HepG2 (cell line): Measurements from ENCODE around the gene LRBA. TPM values are rescaled to one million over a fixed set of nuclear protein-coding genes. Genes with fewer than 3 reads are reported as not detected.
"Not testable (repeated sequence)": the region's sequence is repeated elsewhere in the genome, so short reads cannot be mapped to it uniquely, and the experiment has no call there.

Experiments
- ATAC-seq: fragments of 200-7000 bp; cut with Tn5 transposase; 3 replicates; pipeline ENCODE4 v1.9.1; 2020; ENCODE audit warnings: mild to moderate bottlenecking, moderate library complexity
- BruUV-seq: library from RNA; stranded (reverse); fragments of 400-500 nt; replicated peaks from 2 replicates; lab custom pipeline; 2021; lab: Mats Ljungman, UMichigan
- CTCF ChIA-PET: fragments of 300-600 bp; formaldehyde crosslinking; extraction: SDS; loops from one replicate; lab custom pipeline; 2021; ENCODE audit warnings: low total read pairs, inconsistent platforms, low intra/inter-chr PET ratio; lab: Yijun Ruan, JAX
- POLR2A ChIA-PET: fragments of 350-600 bp; sonication (Branson Sonifier 250); formaldehyde crosslinking; loops from one replicate; lab custom pipeline; 2020; ENCODE audit warnings: antibody characterized with exemption, inconsistent platforms; lab: Yijun Ruan, JAX
- DNase-seq: peaks from one replicate; pipeline ENCODE4 v3.0.0-alpha.2; 2015; ENCODE audit warnings: low spot score
- FAIRE-seq: peaks from 3 replicates; lab custom pipeline; 2011; peaks lifted over from hg19 to GRCh38; lab: Jason Lieb, UNC
- H2AFZ ChIP-seq: one replicate; pipeline ENCODE4 v1.6.1; 2011; ENCODE audit warnings: low read length, inconsistent platforms
- H3K27ac ChIP-seq: fragments of 300-600 bp; 3 replicates; pipeline ENCODE4 v1.8.0; 2011; ENCODE audit warnings: mixed run types, mild to moderate bottlenecking, mixed read lengths, low read length, inconsistent platforms; ENCODE audit not compliant: insufficient read depth; ENCODE audit errors: extremely low read length
- H3K27me3 ChIP-seq, 2 experiments: fragments of 200-600 bp in 1 of 2; 2 replicates in 1 of 2; 3 replicates in 1 of 2; pipeline versions ENCODE4 v1.6.0 to v1.8.0; 2011; ENCODE audit warnings: low read length in 2 of 2, mild to moderate bottlenecking in 2 of 2, moderate library complexity in 2 of 2, inconsistent platforms in 1 of 2; ENCODE audit not compliant: insufficient read depth in 2 of 2, control insufficient read depth in 1 of 2
- H3K36me3 ChIP-seq, 2 experiments: fragments of 200-600 bp in 1 of 2; replicated peaks in 1 of 2; 2 replicates in 1 of 2; 3 replicates in 1 of 2; pipeline versions ENCODE4 v1.5.1 to v1.8.0; 2011; ENCODE audit warnings: low read length in 2 of 2, inconsistent platforms in 1 of 2; ENCODE audit not compliant: insufficient read depth in 2 of 2, control insufficient read depth in 1 of 2
- H3K4me1 ChIP-seq: 2 replicates; pipeline ENCODE4 v1.5.1; 2012; ENCODE audit warnings: low read length, inconsistent platforms; ENCODE audit not compliant: insufficient read depth
- H3K4me2 ChIP-seq: 2 replicates; pipeline ENCODE4 v1.6.0; 2011; ENCODE audit warnings: low read depth, low read length, inconsistent platforms
- H3K4me3 ChIP-seq, 3 experiments: fragments of 200-600 bp in 1 of 3; sonication (generic), shearing (Covaris generic) in 1 of 3; replicated peaks in 1 of 3; 2 replicates each; pipeline ENCODE4 v1.5.1; 2011 to 2016; ENCODE audit warnings: low read length in 3 of 3, inconsistent platforms in 2 of 3, low read depth in 2 of 3, mild to moderate bottlenecking in 2 of 3, control low read depth in 1 of 3, mixed read lengths in 1 of 3; ENCODE audit not compliant: insufficient read depth in 1 of 3
- H3K79me2 ChIP-seq: one replicate; pipeline ENCODE4 v1.6.1; 2011; ENCODE audit warnings: low read length, inconsistent platforms; ENCODE audit not compliant: insufficient read depth
- H3K9ac ChIP-seq: 2 replicates; pipeline ENCODE4 v1.6.0; 2011; ENCODE audit warnings: mild to moderate bottlenecking, low read depth, low read length, inconsistent platforms; ENCODE audit not compliant: insufficient read depth
- H3K9me3 ChIP-seq: 2 replicates; pipeline ENCODE4 v1.5.1; 2012; ENCODE audit warnings: mild to moderate bottlenecking, low read length
- H4K20me1 ChIP-seq: 2 replicates; pipeline ENCODE4 v1.6.0; 2011; ENCODE audit warnings: inconsistent platforms, mild to moderate bottlenecking, low read length, moderate library complexity; ENCODE audit not compliant: insufficient read depth
- CEBPB ChIP-seq: IDR thresholded peaks from 2 replicates; pipeline ENCODE4 v1.6.1; 2011; ENCODE audit warnings: low read depth, low read length, improper control_type of control experiment, borderline replicate concordance
- CEBPG ChIP-seq: IDR thresholded peaks from 2 replicates; pipeline ENCODE4 v1.6.1; 2016
- FOSL2 ChIP-seq: sonication (generic); formaldehyde crosslinking; IDR thresholded peaks from 2 replicates; pipeline ENCODE4 v1.4.0; 2020; ENCODE audit warnings: missing genetic modification reagents
- MAFF ChIP-seq: IDR thresholded peaks from 2 replicates; pipeline ENCODE4 v1.6.1; 2011; ENCODE audit warnings: low read depth, low read length, improper control_type of control experiment
- MAFK ChIP-seq, 2 experiments: IDR thresholded peaks in 1 of 2; conservative IDR thresholded peaks in 1 of 2; 2 replicates each; pipeline ENCODE4 v1.6.1; 2011; ENCODE audit warnings: improper control_type of control experiment in 2 of 2, low read length in 2 of 2
- POGZ ChIP-seq: sonication (generic); formaldehyde crosslinking; IDR thresholded peaks from 2 replicates; pipeline ENCODE4 v1.4.0; 2020; ENCODE audit warnings: mild to moderate bottlenecking, missing genetic modification reagents
- SALL1 ChIP-seq: sonication (generic); formaldehyde crosslinking; IDR thresholded peaks from 2 replicates; pipeline ENCODE4 v1.8.0; 2022; ENCODE audit warnings: mild to moderate bottlenecking, missing genetic modification reagents
- SOX13 ChIP-seq, 3 experiments: fragments of 450-650 bp in 1 of 3; sonication (generic) in 1 of 3; formaldehyde crosslinking in 1 of 3; IDR thresholded peaks in 2 of 3; conservative IDR thresholded peaks in 1 of 3; 2 replicates each; pipeline versions ENCODE4 v1.5.0 to v1.6.1; 2016 to 2020; ENCODE audit warnings: antibody characterized with exemption in 1 of 3, mild to moderate bottlenecking in 1 of 3, missing compliant biosample characterization in 1 of 3, missing genetic modification reagents in 1 of 3, moderate library complexity in 1 of 3
- SOX6 ChIP-seq, 2 experiments: fragments of 450-650 bp in 1 of 2; sonication (generic) in 1 of 2; formaldehyde crosslinking in 1 of 2; IDR thresholded peaks; 2 replicates each; pipeline versions ENCODE4 v1.4.0 to v1.6.1; 2017 to 2020; ENCODE audit warnings: antibody characterized with exemption in 1 of 2, mild to moderate bottlenecking in 1 of 2, missing genetic modification reagents in 1 of 2
- ZMYM2 ChIP-seq: sonication (generic); formaldehyde crosslinking; IDR thresholded peaks from 2 replicates; pipeline ENCODE4 v1.8.0; 2022; ENCODE audit warnings: mild to moderate bottlenecking, missing genetic modification reagents
- WGBS: methylation state at CpG from one replicate; pipeline ENCODE4 v1.1.6; 2017; ENCODE audit warnings: low lambda C conversion rate; 5-methylcytosine and 5-hydroxymethylcytosine counted together
- in situ Hi-C: cut with HindIII; loops from 2 replicates; pipeline ENCODE4 v1.10.0; 2017; ENCODE audit warnings: low pct_unique_long_range_greater_than_20kb; ENCODE audit not compliant: extremely low pct_ligation_motif_present
- intact Hi-C: fragments of 100-400 bp; cut with micrococcal nuclease; formaldehyde crosslinking; loops from one replicate; pipeline ENCODE4 v1.10.0; 2022; ENCODE audit not compliant: unreplicated experiment
- polyA plus RNA-seq, 8 experiments: library from polyadenylated mRNA; depleted of rRNA in 3 of 8; stranded (reverse) in 7 of 8; unstranded in 1 of 8; fragments of >200 nt; fragmentation: Illumina TruSeq in 4 of 8; extraction: Trizol in 4 of 8; gene quantifications; 2 replicates each; pipeline versions ENCODE4 v1.2.1 to v1.2.3, GENCODE V29; 2011 to 2016; ENCODE audit warnings: low read depth in 4 of 8, missing spikeins in 1 of 8, mixed read lengths in 1 of 8; ENCODE audit not compliant: insufficient read depth in 1 of 8
- total RNA-seq, 5 experiments: library from RNA; depleted of rRNA; stranded (reverse); fragments of >200 nt; fragmentation: Illumina TruSeq; extraction: Trizol; gene quantifications; 2 replicates each; pipeline ENCODE4 v1.2.3, GENCODE V29; 2016; ENCODE audit warnings: low read depth in 1 of 5
- TF ChIP-seq, protein P1 (sequence below): IDR thresholded peaks from 2 replicates; pipeline ENCODE4 v1.4.0; 2020; ENCODE audit warnings: mild to moderate bottlenecking, missing genetic modification reagents

The LRBA gene
- total and polyA plus RNA-seq, 2 of the 13 experiments (the other 11 are each of a cell fraction or from before 2014, with no cell fraction given): 21.0 to 37.2 TPM

DNA sequence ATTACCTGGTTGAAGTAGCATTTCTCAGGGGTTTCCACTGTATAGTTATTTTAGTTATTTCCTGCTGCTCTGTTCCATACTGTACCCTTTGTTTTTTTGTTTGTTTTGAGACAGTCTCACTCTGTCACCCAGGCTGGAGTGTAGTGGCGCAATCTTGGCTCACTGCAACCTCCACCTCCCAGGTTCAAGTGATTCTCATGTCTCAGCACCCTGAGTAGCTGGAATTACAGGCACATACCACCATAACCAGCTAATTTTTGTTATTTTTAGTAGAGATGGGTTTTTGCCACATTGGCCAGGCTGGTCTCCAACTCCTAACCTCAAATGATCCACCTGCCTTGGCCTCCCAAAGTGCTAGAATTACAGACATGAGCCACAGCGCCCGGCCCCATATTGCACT is 457.3 kb downstream of the LRBA start:
- H3K4me3 ChIP-seq; H2AFZ ChIP-seq; H3K9ac ChIP-seq; H3K79me2 ChIP-seq; intact Hi-C loops; H3K9me3 ChIP-seq; BruUV-seq; H3K4me2 ChIP-seq; H4K20me1 ChIP-seq; CTCF ChIA-PET; FAIRE-seq; H3K27me3 ChIP-seq; in situ Hi-C loops; H3K36me3 ChIP-seq; POLR2A ChIA-PET; TF ChIP-seq SOX6, SOX13 (IDR thresholded peaks at IDR 0.05): not testable (repeated sequence)
- Histone ChIP-seq H3K27ac (peak overlapping the region; percentile 27), H3K4me1 (peaks cover 12% of the 10 kb centered on the region)
- WGBS: 96% methylated on average over 3 of the region's 3 CpGs
- DNase-seq: peak; percentile 9
- peak; percentile 72 for ATAC-seq
- TF ChIP-seq, protein P1, sequence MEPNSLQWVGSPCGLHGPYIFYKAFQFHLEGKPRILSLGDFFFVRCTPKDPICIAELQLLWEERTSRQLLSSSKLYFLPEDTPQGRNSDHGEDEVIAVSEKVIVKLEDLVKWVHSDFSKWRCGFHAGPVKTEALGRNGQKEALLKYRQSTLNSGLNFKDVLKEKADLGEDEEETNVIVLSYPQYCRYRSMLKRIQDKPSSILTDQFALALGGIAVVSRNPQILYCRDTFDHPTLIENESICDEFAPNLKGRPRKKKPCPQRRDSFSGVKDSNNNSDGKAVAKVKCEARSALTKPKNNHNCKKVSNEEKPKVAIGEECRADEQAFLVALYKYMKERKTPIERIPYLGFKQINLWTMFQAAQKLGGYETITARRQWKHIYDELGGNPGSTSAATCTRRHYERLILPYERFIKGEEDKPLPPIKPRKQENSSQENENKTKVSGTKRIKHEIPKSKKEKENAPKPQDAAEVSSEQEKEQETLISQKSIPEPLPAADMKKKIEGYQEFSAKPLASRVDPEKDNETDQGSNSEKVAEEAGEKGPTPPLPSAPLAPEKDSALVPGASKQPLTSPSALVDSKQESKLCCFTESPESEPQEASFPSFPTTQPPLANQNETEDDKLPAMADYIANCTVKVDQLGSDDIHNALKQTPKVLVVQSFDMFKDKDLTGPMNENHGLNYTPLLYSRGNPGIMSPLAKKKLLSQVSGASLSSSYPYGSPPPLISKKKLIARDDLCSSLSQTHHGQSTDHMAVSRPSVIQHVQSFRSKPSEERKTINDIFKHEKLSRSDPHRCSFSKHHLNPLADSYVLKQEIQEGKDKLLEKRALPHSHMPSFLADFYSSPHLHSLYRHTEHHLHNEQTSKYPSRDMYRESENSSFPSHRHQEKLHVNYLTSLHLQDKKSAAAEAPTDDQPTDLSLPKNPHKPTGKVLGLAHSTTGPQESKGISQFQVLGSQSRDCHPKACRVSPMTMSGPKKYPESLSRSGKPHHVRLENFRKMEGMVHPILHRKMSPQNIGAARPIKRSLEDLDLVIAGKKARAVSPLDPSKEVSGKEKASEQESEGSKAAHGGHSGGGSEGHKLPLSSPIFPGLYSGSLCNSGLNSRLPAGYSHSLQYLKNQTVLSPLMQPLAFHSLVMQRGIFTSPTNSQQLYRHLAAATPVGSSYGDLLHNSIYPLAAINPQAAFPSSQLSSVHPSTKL (CRISPR knock-in tag): peak; percentile 31; the same call in 1 of the 2 replicates
- TF ChIP-seq MAFK (conservative IDR thresholded peaks at IDR 0.05 in 1 of 2, IDR thresholded peaks at IDR 0.05 in 1 of 2; ENCODE audit: low read length in 2 of 2): peak; percentile 67 to 73; a peak in 3 of 4 replicates
- TF ChIP-seq ZMYM2 (CRISPR knock-in tag): 0 out of 2 replicates have a peak, but pooled peaks have one; percentile 24
- TF ChIP-seq FOSL2 (CRISPR knock-in tag): 0 out of 2 replicates have a peak, but pooled peaks have one; percentile 22
- peak; percentile 61 for TF ChIP-seq CEBPB
- 0 out of 2 replicates have a peak, but pooled peaks have one; percentile 45 for TF ChIP-seq POGZ (CRISPR knock-in tag)
- peak; percentile 57 for TF ChIP-seq MAFF
- TF ChIP-seq SOX6 (CRISPR knock-in tag; IDR thresholded peaks at IDR 0.05): 0 out of 2 replicates have a peak, but pooled peaks have one; percentile 31
- 0 out of 2 replicates have a peak, but pooled peaks have one; percentile 16 for TF ChIP-seq SALL1 (CRISPR knock-in tag)
- TF ChIP-seq CEBPG (CRISPR knock-in tag): peak; percentile 53
- TF ChIP-seq SOX13 (CRISPR knock-in tag; conservative IDR thresholded peaks at IDR 0.05 in 1 of 2, IDR thresholded peaks at IDR 0.05 in 1 of 2): peak in 1 of 2 experiments; percentile 9; a peak in 1 of 4 replicates
